Body of pancreas (tissue), 4 donors: ENCODE measurements around the gene ANKRD17. TPM values are rescaled to one million over a fixed set of nuclear protein-coding genes. Genes with fewer than 3 reads are reported as not detected.

Experiments
- ATAC-seq: fragments of 150-250 bp; one replicate; pipeline ENCODE4 v1.9.1; 2016
- DNase-seq, 4 donors: peaks; one replicate each; pipeline ENCODE4 v3.0.0-alpha.2; 2019
- H3K27ac ChIP-seq, 4 donors: fragments of 200-600 bp; sonication (generic); 1 replicate in 3 of 4; 2 replicates in 1 of 4; pipeline versions ENCODE4 v1.5.1 to v1.6.1; 2016 to 2019; ENCODE audit warnings: mild to moderate bottlenecking in 1 of 4, mixed read lengths in 1 of 4, moderate library complexity in 1 of 4
- H3K27me3 ChIP-seq, 2 donors: fragments of 200-600 bp; sonication (generic); one replicate each; pipeline ENCODE4 v1.6.0; 2016; ENCODE audit warnings: mild to moderate bottlenecking in 1 of 2
- H3K36me3 ChIP-seq, 2 donors: fragments of 200-600 bp; sonication (generic); replicated peaks in 1 of 2; 2 replicates each; pipeline ENCODE4 v1.5.1; 2016; ENCODE audit warnings: low read depth in 2 of 2; ENCODE audit not compliant: insufficient read depth in 1 of 2
- H3K4me1 ChIP-seq: fragments of 200-600 bp; sonication (generic); one replicate; pipeline ENCODE4 v1.6.0; 2016
- H3K4me3 ChIP-seq, 2 donors: fragments of 200-600 bp; sonication (generic); 1 replicate in 1 of 2; 2 replicates in 1 of 2; pipeline ENCODE4 v1.5.1; 2016 to 2019
- H3K9me3 ChIP-seq, 3 donors: fragments of 200-600 bp; sonication (generic); 1 replicate in 2 of 3; 2 replicates in 1 of 3; pipeline ENCODE4 v1.5.1; 2016
- POLR2A ChIP-seq, 3 donors: fragments of 450-650 bp; IDR thresholded peaks; one replicate each; pipeline ENCODE4 v1.6.1; 2016; ENCODE audit warnings: antibody characterized with exemption in 3 of 3, mild to moderate bottlenecking in 2 of 3
- WGBS, 2 donors: methylation state at CpG; one replicate each; pipeline ENCODE4 v1.1.5; 2017; 5-methylcytosine and 5-hydroxymethylcytosine counted together
- intact Hi-C: fragments of 100-400 bp; cut with DNase I; formaldehyde crosslinking; loops from one replicate; pipeline ENCODE4 v1.15.1; 2023
- total RNA-seq, 2 donors: library from RNA; depleted of rRNA; stranded (reverse); fragments of >200 nt; gene quantifications; one replicate each; pipeline ENCODE4 v1.1.0, GENCODE V29; 2016
- TF ChIP-seq, protein P1 (sequence below), 7 experiments: fragments of 450-650 bp in 4 of 7; fragments of 200-600 bp in 3 of 7; sonication (generic) in 3 of 7; IDR thresholded peaks; one replicate each; pipeline ENCODE4 v1.5.1; 2016 to 2019; ENCODE audit warnings: antibody characterized with exemption in 7 of 7

The ANKRD17 gene
- total RNA-seq, 2 donors from 2014 or later: 32.4 to 36.3 TPM

DNA sequence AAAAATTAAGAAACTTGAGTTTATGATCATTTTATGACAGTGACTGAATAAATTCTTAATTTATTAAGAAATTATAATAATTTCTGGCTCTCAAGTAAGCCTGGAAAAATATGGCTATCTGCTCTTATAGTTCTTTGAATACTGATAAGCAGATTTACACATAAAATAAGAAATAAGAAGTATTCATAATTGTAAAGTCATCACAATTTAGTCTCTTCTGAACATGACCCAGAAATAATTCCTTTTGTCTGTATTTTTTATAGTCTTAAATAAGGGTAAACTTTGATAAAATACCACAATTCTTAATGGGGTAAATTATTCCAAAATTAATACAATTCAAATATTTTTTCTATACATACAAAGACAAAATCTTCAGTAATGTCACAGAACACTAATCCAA, 72.7 kb downstream of the ANKRD17 start:
- TF ChIP-seq POLR2A (IDR thresholded peaks at IDR 0.05): no peak
- DNase-seq (no peak), ATAC-seq (no peak)
- intact Hi-C loops: no loop called here
- Histone ChIP-seq H3K4me1 (peaks cover 1% of the 10 kb centered on the region), H3K36me3 (no peaks in the 10 kb centered on the region), H3K4me3 (no peak overlapping the region), H3K27me3 (no peaks in the 10 kb centered on the region), H3K27ac (no peak overlapping the region), H3K9me3 (no peaks in the 10 kb centered on the region)

DNA sequence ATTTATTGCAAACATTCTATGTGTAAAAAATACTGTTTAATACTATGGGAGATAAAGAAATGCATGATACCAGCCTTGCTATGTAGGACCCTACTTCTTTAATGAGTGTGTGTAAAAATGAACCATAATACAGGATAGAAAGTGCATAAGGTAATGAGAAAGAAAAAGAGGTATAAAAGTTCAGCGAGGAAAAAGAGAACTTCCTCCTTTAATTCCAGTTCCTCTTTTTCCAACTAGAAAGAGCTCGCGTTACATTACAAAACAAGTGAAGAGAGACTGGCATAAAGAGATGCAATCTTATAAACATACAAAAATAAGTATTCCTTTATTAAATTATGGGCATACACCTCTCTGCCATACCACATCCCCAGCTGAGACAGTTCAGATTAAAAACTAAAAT, 77.4 kb downstream of the ANKRD17 start:
- Histone ChIP-seq H3K4me1 (peaks cover 25% of the 10 kb centered on the region), H3K9me3 (no peaks in the 10 kb centered on the region), H3K27ac (no peak overlapping the region), H3K36me3 (no peaks in the 10 kb centered on the region), H3K27me3 (no peaks in the 10 kb centered on the region), H3K4me3 (no peak overlapping the region)
- no peak for TF ChIP-seq POLR2A (IDR thresholded peaks at IDR 0.05)
- TF ChIP-seq, protein P1, sequence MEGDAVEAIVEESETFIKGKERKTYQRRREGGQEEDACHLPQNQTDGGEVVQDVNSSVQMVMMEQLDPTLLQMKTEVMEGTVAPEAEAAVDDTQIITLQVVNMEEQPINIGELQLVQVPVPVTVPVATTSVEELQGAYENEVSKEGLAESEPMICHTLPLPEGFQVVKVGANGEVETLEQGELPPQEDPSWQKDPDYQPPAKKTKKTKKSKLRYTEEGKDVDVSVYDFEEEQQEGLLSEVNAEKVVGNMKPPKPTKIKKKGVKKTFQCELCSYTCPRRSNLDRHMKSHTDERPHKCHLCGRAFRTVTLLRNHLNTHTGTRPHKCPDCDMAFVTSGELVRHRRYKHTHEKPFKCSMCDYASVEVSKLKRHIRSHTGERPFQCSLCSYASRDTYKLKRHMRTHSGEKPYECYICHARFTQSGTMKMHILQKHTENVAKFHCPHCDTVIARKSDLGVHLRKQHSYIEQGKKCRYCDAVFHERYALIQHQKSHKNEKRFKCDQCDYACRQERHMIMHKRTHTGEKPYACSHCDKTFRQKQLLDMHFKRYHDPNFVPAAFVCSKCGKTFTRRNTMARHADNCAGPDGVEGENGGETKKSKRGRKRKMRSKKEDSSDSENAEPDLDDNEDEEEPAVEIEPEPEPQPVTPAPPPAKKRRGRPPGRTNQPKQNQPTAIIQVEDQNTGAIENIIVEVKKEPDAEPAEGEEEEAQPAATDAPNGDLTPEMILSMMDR (IDR thresholded peaks at IDR 0.05): no peak
- intact Hi-C loops: no loop called here
- ATAC-seq: no peak
- 67 to 90% methylated on average over 3 of the region's 3 CpGs for WGBS, 2 donors
- DNase-seq: no peak

DNA sequence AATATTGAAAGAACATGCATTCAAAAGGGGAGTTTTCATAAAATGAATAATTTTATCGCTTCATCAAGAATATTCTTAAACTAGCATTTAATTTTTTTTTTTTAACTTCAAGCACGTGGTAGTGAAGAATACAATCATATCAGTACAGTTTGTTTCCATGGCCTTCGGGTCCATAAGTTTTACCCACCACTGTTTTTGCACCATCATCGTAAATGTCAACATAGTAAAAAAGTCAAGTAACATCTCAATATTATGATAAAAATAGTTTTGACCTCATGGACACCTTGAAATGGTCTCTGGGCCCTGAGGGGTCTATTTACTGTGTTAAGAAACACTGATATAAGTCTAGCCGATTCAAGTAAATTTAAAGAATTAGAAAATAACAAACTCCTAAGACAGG, 80.2 kb downstream of the ANKRD17 start:
- 57 to 67% methylated on average over 5 of the region's 5 CpGs for WGBS, 2 donors
- DNase-seq: no peak
- H3K9me3 ChIP-seq: no peaks in the 10 kb centered on the region
- peaks cover 25% of the 10 kb centered on the region for H3K4me1 ChIP-seq
- no peak overlapping the region for H3K27ac ChIP-seq
- no peaks in the 10 kb centered on the region for H3K36me3 ChIP-seq
- ATAC-seq: no peak
- H3K27me3 ChIP-seq: no peaks in the 10 kb centered on the region
- TF ChIP-seq, protein P1 (IDR thresholded peaks at IDR 0.05): no peak
- TF ChIP-seq POLR2A (IDR thresholded peaks at IDR 0.05): no peak
- intact Hi-C loops: no loop called here
- no peak overlapping the region for H3K4me3 ChIP-seq

DNA sequence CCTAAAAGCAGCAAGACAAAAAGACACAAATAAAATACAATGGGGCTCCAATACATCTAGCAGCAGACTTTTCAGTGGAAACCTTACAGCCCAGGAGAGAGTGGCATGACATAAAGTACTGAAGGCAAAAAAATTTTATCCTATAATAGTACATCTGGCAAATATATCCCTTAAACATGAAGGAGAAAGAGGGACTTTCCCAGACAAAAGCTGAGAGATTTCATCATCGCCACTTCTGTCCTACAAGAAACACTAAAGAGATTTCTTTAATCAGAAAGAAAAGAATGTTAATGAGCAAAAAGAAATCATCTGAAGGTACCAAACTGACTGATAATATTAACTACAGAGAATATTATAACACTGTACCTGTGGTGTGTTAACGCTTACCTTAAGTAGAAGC, 86.4 kb downstream of the ANKRD17 start:
- 94 to 98% methylated on average over 2 of the region's 2 CpGs for WGBS, 2 donors
- DNase-seq (no peak), ATAC-seq (no peak)
- Histone ChIP-seq H3K27me3 (no peaks in the 10 kb centered on the region), H3K36me3 (peaks cover 0 to 10% of the 10 kb centered on the region in 2 donors), H3K27ac (no peak overlapping the region), H3K9me3 (no peaks in the 10 kb centered on the region), H3K4me1 (peaks cover under 1% of the 10 kb centered on the region), H3K4me3 (no peak overlapping the region)
- TF ChIP-seq POLR2A (IDR thresholded peaks at IDR 0.05): no peak
- TF ChIP-seq, protein P1 (IDR thresholded peaks at IDR 0.05): no peak
- intact Hi-C loops: no loop called here

DNA sequence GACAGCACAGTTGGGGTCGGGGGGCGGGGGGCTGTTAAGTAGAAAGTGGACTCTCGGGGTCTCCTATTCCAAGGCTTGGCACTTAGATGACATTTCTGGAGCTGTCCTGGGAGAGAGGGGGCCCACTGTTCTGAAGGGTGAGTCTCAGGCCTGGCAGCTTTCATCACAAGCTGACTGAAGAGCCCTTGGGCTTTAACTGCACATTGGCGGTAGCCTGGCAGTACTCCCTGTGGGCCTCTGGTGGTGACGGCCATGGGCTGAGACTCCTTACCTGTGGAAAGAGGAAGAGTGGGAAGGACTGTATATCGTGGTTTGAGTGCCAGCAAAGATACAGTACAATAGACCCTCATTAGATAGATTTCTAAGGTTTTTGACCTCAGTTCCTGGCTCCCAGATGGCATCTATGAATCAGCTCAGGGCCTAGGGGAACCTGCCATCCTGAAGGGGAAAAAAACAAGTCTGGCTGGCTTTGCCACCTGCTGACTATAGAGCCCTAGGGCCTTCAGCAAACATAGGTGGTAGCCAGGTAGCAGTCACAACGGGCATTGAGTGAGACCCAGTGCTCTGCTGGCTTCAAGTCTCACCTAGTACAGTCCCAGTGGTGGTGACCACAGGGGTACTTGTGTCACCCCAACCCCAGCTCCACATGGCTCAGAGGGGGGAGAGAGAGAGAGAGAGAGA, 87.9 kb downstream of the ANKRD17 start:
- DNase-seq (no peak), ATAC-seq (no peak)
- no peak for TF ChIP-seq POLR2A (IDR thresholded peaks at IDR 0.05)
- TF ChIP-seq, protein P1 (IDR thresholded peaks at IDR 0.05): no peak
- H3K36me3 ChIP-seq: peaks cover 0 to 10% of the 10 kb centered on the region in 2 donors
- H3K9me3 ChIP-seq: no peaks in the 10 kb centered on the region
- no peaks in the 10 kb centered on the region for H3K4me1 ChIP-seq
- no peak overlapping the region for H3K4me3 ChIP-seq
- H3K27me3 ChIP-seq: no peaks in the 10 kb centered on the region
- WGBS, 2 donors: 94 to 99% methylated on average over 6 to 7 of the region's 7 CpGs
- intact Hi-C loops: no loop called here
- no peak overlapping the region for H3K27ac ChIP-seq
